Skeletal muscle satellite cell (primary cell): ENCODE measurements around the gene STK25.

ENCODE experiments used
- H3K27me3 ChIP-seq: 2 replicates; pipeline ENCODE4 v1.7.0; 2013; ENCODE audit warnings: low read length; ENCODE audit not compliant: control insufficient read depth, insufficient read depth
- H3K36me3 ChIP-seq: 2 replicates; pipeline ENCODE4 v1.7.0; 2013; ENCODE audit warnings: mild to moderate bottlenecking, control low read depth, low read length; ENCODE audit not compliant: insufficient read depth
- H3K4me1 ChIP-seq: 2 replicates; pipeline ENCODE4 v1.7.0; 2013; ENCODE audit warnings: low read length; ENCODE audit not compliant: control insufficient read depth, insufficient read depth
- H3K4me2 ChIP-seq: 2 replicates; pipeline ENCODE4 v1.7.0; 2013; ENCODE audit warnings: mild to moderate bottlenecking, low read length
- H3K4me3 ChIP-seq: 2 replicates; pipeline ENCODE4 v1.7.0; 2013; ENCODE audit warnings: low read length
- H3K9ac ChIP-seq: 2 replicates; pipeline ENCODE4 v1.7.0; 2013; ENCODE audit warnings: mild to moderate bottlenecking, low read depth, low read length, moderate library complexity
- H3K9me3 ChIP-seq: replicated peaks from 2 replicates; pipeline ENCODE4 v1.7.0; 2013; ENCODE audit warnings: mild to moderate bottlenecking, control low read depth, low read length

STK25 gene

GRCh38 chr2:241467777-241468475 lies 40.5 kb downstream of the STK25 start:
- H3K4me1 ChIP-seq = no peaks in the 10 kb centered on the region
- no peak overlapping the region for H3K4me2 ChIP-seq
- H3K4me3 ChIP-seq = no peak overlapping the region
- no peaks in the 10 kb centered on the region for H3K9me3 ChIP-seq
- no peaks in the 10 kb centered on the region for H3K36me3 ChIP-seq
- no peak overlapping the region for H3K9ac ChIP-seq
- H3K27me3 ChIP-seq = no peaks in the 10 kb centered on the region

DNA sequence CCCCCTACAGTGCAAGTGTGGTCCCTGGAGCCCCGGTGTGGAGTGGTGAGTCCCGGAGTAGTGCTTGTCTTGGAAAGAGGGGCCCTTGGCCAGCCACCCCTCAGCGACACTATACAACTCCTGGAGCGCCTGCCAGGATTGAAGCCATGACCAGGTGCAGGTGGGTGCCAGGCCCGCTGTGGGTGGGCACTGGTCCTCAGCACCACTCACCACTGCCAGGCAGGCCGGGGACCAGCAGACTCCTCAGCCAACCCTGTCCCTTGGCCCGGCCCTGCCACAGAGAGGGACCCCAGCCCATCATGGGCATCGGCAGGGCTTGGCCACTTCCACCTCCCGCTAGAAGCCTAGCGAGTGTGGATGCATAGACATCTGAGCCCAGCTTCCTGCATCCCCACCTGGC lies 42.2 kb downstream of the STK25 start:
- H3K9me3 ChIP-seq = no peaks in the 10 kb centered on the region
- H3K4me2 ChIP-seq = no peak overlapping the region
- no peaks in the 10 kb centered on the region for H3K27me3 ChIP-seq
- no peaks in the 10 kb centered on the region for H3K4me1 ChIP-seq
- H3K9ac ChIP-seq = no peak overlapping the region
- H3K36me3 ChIP-seq = no peaks in the 10 kb centered on the region
- no peak overlapping the region for H3K4me3 ChIP-seq

GRCh38 chr2:241465543-241465942 lies 42.8 kb downstream of the STK25 start:
- no peak overlapping the region for H3K9ac ChIP-seq
- H3K4me1 ChIP-seq = no peaks in the 10 kb centered on the region
- H3K27me3 ChIP-seq = no peaks in the 10 kb centered on the region
- H3K4me3 ChIP-seq = no peak overlapping the region
- no peaks in the 10 kb centered on the region for H3K36me3 ChIP-seq
- no peak overlapping the region for H3K4me2 ChIP-seq
- H3K9me3 ChIP-seq = no peaks in the 10 kb centered on the region

- no peaks in the 10 kb centered on the region for H3K36me3 ChIP-seq
These were observed 44.9 kb downstream of the STK25 start for GRCh38 chr2:241463276-241464135.

GRCh38 chr2:241461693-241462677 lies 46.4 kb downstream of the STK25 start:
- Histone ChIP-seq H3K36me3 (no peaks in the 10 kb centered on the region), H3K4me3 (no peak overlapping the region), H3K27me3 (no peaks in the 10 kb centered on the region), H3K4me2 (no peak overlapping the region), H3K9me3 (no peaks in the 10 kb centered on the region), H3K4me1 (no peaks in the 10 kb centered on the region), H3K9ac (no peak overlapping the region)

More at GRCh38 chr2:241463276-241464135, 44.9 kb downstream of the STK25 start:
- H3K4me2 ChIP-seq = no peak overlapping the region
- no peaks in the 10 kb centered on the region for H3K4me1 ChIP-seq
- no peak overlapping the region for H3K4me3 ChIP-seq
- H3K27me3 ChIP-seq = no peaks in the 10 kb centered on the region
- H3K9ac ChIP-seq = no peak overlapping the region
- H3K9me3 ChIP-seq = no peaks in the 10 kb centered on the region

- Histone ChIP-seq H3K4me3 (no peak overlapping the region), H3K4me2 (no peak overlapping the region), H3K4me1 (no peaks in the 10 kb centered on the region), H3K9me3 (no peaks in the 10 kb centered on the region), H3K9ac (no peak overlapping the region), H3K27me3 (no peaks in the 10 kb centered on the region), H3K36me3 (no peaks in the 10 kb centered on the region)
These were observed 47.8 kb downstream of the STK25 start for GRCh38 chr2:241460631-241461030.

- H3K27me3 ChIP-seq = no peaks in the 10 kb centered on the region
These were observed 48.9 kb downstream of the STK25 start for GRCh38 chr2:241459520-241459919.

GRCh38 chr2:241458687-241459086 lies 49.7 kb downstream of the STK25 start:
- Histone ChIP-seq H3K4me1 (no peaks in the 10 kb centered on the region), H3K9ac (no peak overlapping the region), H3K36me3 (no peaks in the 10 kb centered on the region), H3K9me3 (no peaks in the 10 kb centered on the region), H3K4me2 (no peak overlapping the region), H3K27me3 (no peaks in the 10 kb centered on the region), H3K4me3 (no peak overlapping the region)

More at GRCh38 chr2:241459520-241459919, 48.9 kb downstream of the STK25 start:
- Histone ChIP-seq H3K4me1 (no peaks in the 10 kb centered on the region), H3K4me2 (no peak overlapping the region), H3K36me3 (no peaks in the 10 kb centered on the region), H3K9me3 (no peaks in the 10 kb centered on the region), H3K9ac (no peak overlapping the region), H3K4me3 (no peak overlapping the region)

GRCh38 chr2:241456546-241456945 lies 51.8 kb downstream of the STK25 start:
- no peaks in the 10 kb centered on the region for H3K9me3 ChIP-seq

DNA sequence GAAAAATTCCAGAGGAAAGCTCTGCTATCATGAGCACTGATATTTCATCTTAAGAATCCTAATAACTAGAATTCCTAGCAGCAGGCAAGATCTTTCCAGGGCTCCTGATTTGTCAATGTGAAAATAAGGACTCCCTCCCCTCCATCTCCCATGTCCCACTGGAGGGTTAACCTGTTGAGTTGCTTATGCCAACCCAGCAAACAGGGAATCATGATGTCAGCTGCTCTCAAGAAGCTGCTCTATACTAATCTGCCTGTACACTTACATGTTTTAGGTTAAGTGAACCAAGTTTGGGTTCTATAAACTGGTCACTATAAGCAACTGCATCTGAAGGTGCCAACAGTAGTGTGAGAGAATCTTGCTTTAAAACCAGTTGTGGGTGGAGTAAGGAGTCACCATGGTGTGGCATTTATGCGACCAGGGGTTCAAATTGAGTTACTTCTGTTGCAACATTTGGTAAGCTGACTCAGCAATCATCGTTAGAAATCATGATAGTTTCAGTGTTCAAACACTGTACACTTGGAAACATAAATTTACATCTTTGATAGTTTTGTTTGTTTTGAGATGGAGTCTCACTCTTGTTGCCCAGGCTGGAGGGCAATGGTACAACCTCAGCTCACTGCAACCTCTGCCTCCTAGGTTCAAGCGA lies 53.4 kb downstream of the STK25 start:
- no peaks in the 10 kb centered on the region for H3K9me3 ChIP-seq
- no peaks in the 10 kb centered on the region for H3K27me3 ChIP-seq

More at GRCh38 chr2:241456546-241456945, 51.8 kb downstream of the STK25 start:
- Histone ChIP-seq H3K36me3 (no peaks in the 10 kb centered on the region), H3K9ac (no peak overlapping the region), H3K4me3 (no peak overlapping the region), H3K4me1 (no peaks in the 10 kb centered on the region), H3K27me3 (no peaks in the 10 kb centered on the region), H3K4me2 (no peak overlapping the region)

More for the DNA sequence above, 53.4 kb downstream of the STK25 start:
- Histone ChIP-seq H3K4me3 (no peak overlapping the region), H3K9ac (no peak overlapping the region), H3K4me2 (no peak overlapping the region), H3K36me3 (no peaks in the 10 kb centered on the region), H3K4me1 (no peaks in the 10 kb centered on the region)
